IPS-18a (cell line): ENCODE data around the gene SPRED2.
"Not testable (repeated sequence)": the region's sequence is repeated elsewhere in the genome, so short reads cannot be mapped to it uniquely, and the experiment has no call there.

ENCODE experiments used
- H3K27ac ChIP-seq: one replicate; pipeline ENCODE4 v1.5.1; 2013; ENCODE audit warnings: low read length
- H3K27me3 ChIP-seq: one replicate; pipeline ENCODE4 v1.6.1; 2013; ENCODE audit warnings: mild to moderate bottlenecking, low read length; ENCODE audit not compliant: control insufficient read depth, insufficient read depth
- H3K36me3 ChIP-seq: one replicate; pipeline ENCODE4 v1.6.1; 2013; ENCODE audit warnings: low read depth, low read length; ENCODE audit not compliant: control insufficient read depth
- H3K4me1 ChIP-seq: one replicate; pipeline ENCODE4 v1.6.1; 2013; ENCODE audit warnings: low read depth, low read length; ENCODE audit not compliant: control insufficient read depth
- H3K4me3 ChIP-seq: one replicate; pipeline ENCODE4 v1.5.1; 2013; ENCODE audit warnings: low read length
- H3K9ac ChIP-seq: one replicate; pipeline ENCODE4 v1.6.1; 2013; ENCODE audit warnings: mild to moderate bottlenecking, low read length, moderate library complexity
- H3K9me3 ChIP-seq: one replicate; pipeline ENCODE4 v1.6.1; 2013; ENCODE audit warnings: low read depth, low read length; ENCODE audit not compliant: control insufficient read depth

SPRED2 gene

GRCh38 chr2:65347913-65348312 is 84.5 kb downstream of the SPRED2 start:
- no peak overlapping the region for H3K9ac ChIP-seq
- no peak overlapping the region for H3K27ac ChIP-seq
- H3K27me3 ChIP-seq, result no peaks in the 10 kb centered on the region
- H3K9me3 ChIP-seq, result no peaks in the 10 kb centered on the region
- no peak overlapping the region for H3K4me3 ChIP-seq
- H3K36me3 ChIP-seq, result no peaks in the 10 kb centered on the region
- peaks cover 18% of the 10 kb centered on the region for H3K4me1 ChIP-seq

DNA sequence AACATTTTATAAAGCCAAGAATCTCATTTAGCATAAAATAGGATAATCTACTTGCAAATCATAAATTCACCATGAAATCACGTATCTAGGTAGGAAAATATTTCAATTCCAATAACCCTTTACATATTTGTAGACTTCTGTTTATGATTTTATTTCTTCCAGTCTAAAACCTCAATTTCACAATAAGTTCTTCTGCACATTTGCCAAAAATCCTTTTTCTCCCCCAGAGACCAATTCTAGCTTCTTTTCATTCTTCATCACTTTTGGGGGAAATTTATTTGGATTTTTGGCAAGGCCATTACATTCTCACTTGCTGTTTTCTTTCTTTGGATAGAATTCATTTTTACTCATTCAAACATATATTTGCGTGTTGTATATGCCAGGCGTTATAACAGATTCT is 86.8 kb downstream of the SPRED2 start:
- H3K36me3 ChIP-seq, result no peaks in the 10 kb centered on the region
- H3K9ac ChIP-seq, result no peak overlapping the region
- H3K9me3 ChIP-seq, result no peaks in the 10 kb centered on the region
- H3K4me1 ChIP-seq, result peaks cover 12% of the 10 kb centered on the region
- H3K27ac ChIP-seq, result no peak overlapping the region
- H3K27me3 ChIP-seq, result no peaks in the 10 kb centered on the region
- H3K4me3 ChIP-seq, result no peak overlapping the region

GRCh38 chr2:65344689-65345088 is 87.7 kb downstream of the SPRED2 start:
- H3K9me3 ChIP-seq, result no peaks in the 10 kb centered on the region
- H3K36me3 ChIP-seq, result no peaks in the 10 kb centered on the region
- no peak overlapping the region for H3K27ac ChIP-seq
- peaks cover 2% of the 10 kb centered on the region for H3K4me1 ChIP-seq
- no peak overlapping the region for H3K9ac ChIP-seq
- H3K4me3 ChIP-seq, result no peak overlapping the region
- no peaks in the 10 kb centered on the region for H3K27me3 ChIP-seq

GRCh38 chr2:65344182-65344581 is 88.2 kb downstream of the SPRED2 start:
- no peak overlapping the region for H3K9ac ChIP-seq
- no peaks in the 10 kb centered on the region for H3K4me1 ChIP-seq
- no peak overlapping the region for H3K4me3 ChIP-seq
- H3K27me3 ChIP-seq, result no peaks in the 10 kb centered on the region
- no peaks in the 10 kb centered on the region for H3K9me3 ChIP-seq
- H3K36me3 ChIP-seq, result no peaks in the 10 kb centered on the region
- H3K27ac ChIP-seq, result no peak overlapping the region

DNA sequence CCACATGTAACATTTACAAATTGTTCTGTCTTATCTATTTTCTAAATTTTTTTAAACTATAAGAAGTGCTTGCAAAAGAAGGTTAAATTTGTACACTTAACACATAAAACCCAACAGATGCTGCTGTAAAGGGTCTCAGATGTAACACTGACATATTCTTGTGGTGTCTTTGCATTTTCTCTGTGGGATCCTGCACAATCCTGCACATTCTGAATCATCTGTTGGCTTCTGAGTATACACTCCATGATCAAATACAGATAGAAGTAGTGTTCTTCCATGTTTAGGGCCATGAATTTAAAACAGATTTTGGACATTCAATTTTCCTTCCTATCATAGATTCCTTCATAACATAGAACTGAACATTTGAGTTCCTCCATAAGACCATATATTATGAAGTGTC is 89.0 kb downstream of the SPRED2 start:
- Histone ChIP-seq H3K4me3 (no peak overlapping the region), H3K9me3 (no peaks in the 10 kb centered on the region), H3K4me1 (no peaks in the 10 kb centered on the region), H3K27ac (no peak overlapping the region), H3K36me3 (no peaks in the 10 kb centered on the region), H3K27me3 (no peaks in the 10 kb centered on the region), H3K9ac (no peak overlapping the region)

DNA sequence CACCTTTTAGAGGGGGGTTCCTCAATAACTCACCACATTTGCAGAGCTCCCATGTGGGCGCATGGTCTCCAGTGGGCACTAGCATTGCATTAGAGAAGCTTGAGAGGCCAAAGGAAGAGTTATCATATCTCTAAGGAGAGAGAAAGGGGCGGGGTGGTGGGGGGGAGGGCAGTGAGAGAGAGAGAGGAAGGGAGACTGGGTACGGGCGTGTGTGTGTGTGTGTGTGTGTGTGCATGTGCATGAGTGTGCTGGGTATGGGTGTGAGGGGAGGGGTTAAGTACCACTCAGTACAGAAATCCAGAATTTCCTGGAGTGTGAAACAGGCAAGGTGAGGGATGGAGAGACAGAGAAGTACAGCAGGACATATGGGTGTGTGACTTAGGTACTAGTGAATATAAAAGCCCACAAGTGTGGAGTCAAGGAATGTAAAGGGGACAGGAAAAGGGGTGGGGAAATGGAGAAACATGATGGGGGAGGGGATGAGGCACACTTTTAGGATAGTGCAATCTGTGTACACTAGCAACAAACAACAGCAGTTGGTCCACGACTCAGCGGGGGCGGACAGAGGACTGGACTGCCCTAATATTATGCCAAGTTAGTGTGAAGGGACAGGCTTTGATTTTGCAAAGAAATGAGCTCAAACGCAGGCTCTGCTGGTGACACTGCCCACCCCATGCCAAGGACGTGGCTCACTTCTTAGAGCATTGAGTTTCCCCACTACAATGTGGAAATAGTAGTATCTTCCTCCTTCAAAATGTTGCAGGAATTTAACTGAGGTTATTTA is 91.3 kb downstream of the SPRED2 start:
- Histone ChIP-seq H3K4me3 (no peak overlapping the region), H3K9me3 (no peaks in the 10 kb centered on the region), H3K27me3 (no peaks in the 10 kb centered on the region), H3K27ac (no peak overlapping the region), H3K36me3 (no peaks in the 10 kb centered on the region), H3K9ac (no peak overlapping the region), H3K4me1 (no peaks in the 10 kb centered on the region)

DNA sequence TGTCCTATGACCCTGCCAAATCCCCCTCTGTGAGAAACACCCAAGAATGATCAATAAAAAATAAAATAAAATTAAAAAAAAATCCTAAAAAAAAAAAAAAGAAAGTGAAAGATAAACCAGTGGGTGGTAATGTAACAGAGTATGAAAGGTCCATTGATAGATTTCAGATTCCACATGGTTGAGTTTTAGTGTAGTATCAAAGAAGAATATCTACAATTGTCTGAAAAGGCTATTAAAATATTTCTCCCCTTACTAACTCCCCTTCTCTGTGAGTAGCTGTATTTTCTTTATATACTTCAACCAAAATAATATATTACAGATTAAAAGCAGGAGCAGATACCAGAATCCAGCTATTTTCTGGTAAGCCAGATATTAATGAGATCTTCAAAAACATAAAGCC is 92.8 kb downstream of the SPRED2 start:
- Histone ChIP-seq H3K27me3 (no peaks in the 10 kb centered on the region), H3K27ac (no peak overlapping the region), H3K9me3 (no peaks in the 10 kb centered on the region), H3K4me3 (no peak overlapping the region), H3K9ac (no peak overlapping the region), H3K36me3 (no peaks in the 10 kb centered on the region), H3K4me1 (no peaks in the 10 kb centered on the region)

DNA sequence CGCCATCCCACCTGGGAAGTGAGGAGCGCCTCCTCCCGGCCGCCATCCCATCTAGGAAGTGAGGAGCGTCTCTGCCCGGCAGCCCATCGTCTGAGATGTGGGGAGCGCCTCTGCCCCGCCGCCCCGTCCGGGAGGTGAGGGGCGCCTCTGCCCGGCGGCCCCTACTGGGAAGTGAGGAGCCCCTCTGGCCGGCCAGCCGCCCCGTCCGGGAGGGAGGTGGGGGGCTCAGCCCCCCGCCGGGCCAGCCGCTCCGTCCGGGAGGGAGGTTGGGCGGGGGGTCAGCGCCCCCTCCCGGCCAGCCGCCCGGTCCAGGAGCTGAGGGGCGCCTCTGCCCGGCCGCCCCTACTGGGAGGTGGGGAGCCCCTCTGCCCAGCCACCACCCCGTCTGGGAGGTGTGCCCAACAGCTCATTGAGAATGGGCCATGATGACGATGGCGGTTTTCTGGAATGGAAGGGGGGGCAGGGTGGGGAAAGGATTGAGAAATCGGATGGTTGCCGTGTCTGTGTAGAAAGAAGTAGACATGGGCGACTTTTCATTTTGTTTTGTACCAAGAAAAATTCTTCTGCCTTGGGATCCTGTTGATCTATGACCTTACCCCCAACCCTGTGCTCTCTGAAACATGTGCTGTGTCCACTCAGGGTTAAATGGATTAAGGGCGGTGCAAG is 93.4 kb downstream of the SPRED2 start:
- not testable (repeated sequence) for H3K4me1 ChIP-seq, H3K36me3 ChIP-seq, H3K27ac ChIP-seq, H3K4me3 ChIP-seq, H3K9ac ChIP-seq, H3K27me3 ChIP-seq, H3K9me3 ChIP-seq

DNA sequence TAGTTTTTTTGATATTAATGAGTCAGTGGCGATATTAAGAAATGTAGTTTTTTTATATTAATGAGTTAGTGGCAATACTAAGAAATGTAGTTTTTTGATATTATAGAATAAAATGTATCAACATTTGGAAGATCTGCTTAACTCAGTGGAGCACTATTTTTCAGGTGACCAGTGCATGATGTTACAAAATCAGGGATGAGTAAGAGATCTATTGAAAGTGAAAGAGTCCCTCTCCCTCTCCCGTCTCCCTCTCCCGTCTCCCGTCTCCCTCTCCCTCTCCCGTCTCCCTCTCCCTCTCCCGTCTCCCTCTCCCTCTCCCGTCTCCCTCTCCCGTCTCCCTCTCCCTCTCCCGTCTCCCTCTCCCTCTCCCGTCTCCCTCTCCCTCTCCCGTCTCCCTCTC is 94.5 kb downstream of the SPRED2 start:
- not testable (repeated sequence) for H3K9ac ChIP-seq, H3K4me3 ChIP-seq, H3K9me3 ChIP-seq, H3K27me3 ChIP-seq, H3K36me3 ChIP-seq, H3K4me1 ChIP-seq, H3K27ac ChIP-seq

DNA sequence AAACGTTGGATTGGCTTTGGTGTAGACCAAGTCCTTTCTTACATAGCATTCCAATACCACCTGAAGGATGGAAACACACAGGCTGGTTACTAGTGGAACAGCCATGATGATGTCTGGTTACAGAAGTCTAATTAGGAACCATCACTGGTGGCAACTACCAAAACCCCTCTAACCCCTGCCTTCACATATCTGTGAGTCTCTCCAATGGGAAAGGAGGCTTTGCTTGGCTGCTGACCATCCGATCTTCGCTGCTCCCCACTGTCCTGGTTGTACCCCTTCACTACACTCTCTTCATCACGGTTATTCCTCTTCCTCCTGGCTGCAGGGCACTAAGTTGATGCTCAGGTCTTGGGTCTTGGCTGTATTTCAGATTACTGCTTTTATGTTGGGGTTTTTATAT is 97.7 kb downstream of the SPRED2 start:
- Histone ChIP-seq H3K4me3 (no peak overlapping the region), H3K27ac (no peak overlapping the region), H3K27me3 (no peaks in the 10 kb centered on the region), H3K36me3 (no peaks in the 10 kb centered on the region), H3K4me1 (no peaks in the 10 kb centered on the region), H3K9ac (no peak overlapping the region), H3K9me3 (no peaks in the 10 kb centered on the region)

DNA sequence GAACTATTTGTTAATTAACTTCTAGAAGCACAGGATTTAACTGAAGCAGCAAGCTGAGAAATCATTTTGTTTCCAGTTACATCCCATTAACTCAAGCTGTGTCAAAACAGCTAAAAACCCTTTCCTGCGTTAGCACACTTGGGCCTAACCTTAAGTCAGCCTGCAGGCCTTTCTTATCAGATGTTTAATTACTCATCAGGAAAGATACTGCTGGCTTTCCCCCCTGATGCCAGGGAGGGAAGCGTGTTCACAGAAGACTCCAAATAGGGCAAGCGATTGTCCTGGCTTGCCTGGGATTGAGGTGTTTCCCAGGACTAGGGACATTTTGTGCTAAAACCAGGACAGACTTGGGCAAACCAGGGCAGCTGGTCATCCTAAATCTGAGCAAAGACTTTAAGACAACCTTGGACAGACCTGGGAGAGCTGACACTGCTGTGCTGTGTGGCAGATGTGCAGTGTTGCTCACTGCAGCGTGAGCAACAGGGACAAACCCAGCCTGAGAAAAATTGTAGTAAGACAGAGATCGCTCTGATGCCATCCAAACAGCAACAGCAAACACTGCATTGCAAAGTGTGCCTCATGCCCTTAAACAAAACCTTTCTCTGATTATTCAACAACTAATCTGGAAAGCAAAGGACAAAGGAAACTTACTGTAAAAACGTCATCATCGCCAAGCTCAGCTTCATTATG is 100.9 kb downstream of the SPRED2 start:
- Histone ChIP-seq H3K36me3 (no peaks in the 10 kb centered on the region), H3K4me1 (no peaks in the 10 kb centered on the region), H3K27ac (no peak overlapping the region), H3K4me3 (no peak overlapping the region), H3K9me3 (no peaks in the 10 kb centered on the region), H3K9ac (no peak overlapping the region), H3K27me3 (no peaks in the 10 kb centered on the region)
